Mucosa of gallbladder (tissue), 1 donor: ENCODE measurements around the gene PSMA5. TPM values are rescaled to one million over a fixed set of nuclear protein-coding genes. Genes with fewer than 3 reads are reported as not detected.
"Not testable (repeated sequence)": the region's sequence is repeated elsewhere in the genome, so short reads cannot be mapped to it uniquely, and the experiment has no call there.

Experiments
- DNase-seq: peaks from one replicate; pipeline ENCODE4 v3.0.0-alpha.2; 2020; ENCODE audit warnings: low spot score
- total RNA-seq: library from RNA; stranded (reverse); gene quantifications from one replicate; pipeline ENCODE4 v1.2.1, GENCODE V29; 2021
- donor health status: DM: no; HTN: no; CAD: no.

Gene PSMA5
- 58.5 TPM for total RNA-seq

- DNase-seq = peak; percentile 98
Measured at GRCh38 chr1:109426281-109427170, at the start of gene PSMA5. PSMA5 (minus strand) TSS chr1:109426448; CDS start chr1:109426330, 118 bp downstream.

GRCh38 chr1:109475261-109475660 lies 49.0 kb upstream of the PSMA5 start:
- DNase-seq = no peak

- no peak for DNase-seq
Measured at GRCh38 chr1:109474697-109475096, 48.4 kb upstream of the PSMA5 start.

- DNase-seq = not testable (repeated sequence)
Measured at GRCh38 chr1:109473284-109474057, 47.2 kb upstream of the PSMA5 start.

- no peak for DNase-seq
Measured at GRCh38 chr1:109472779-109473178, 46.5 kb upstream of the PSMA5 start.

GRCh38 chr1:109470245-109470644 lies 44.0 kb upstream of the PSMA5 start:
- DNase-seq = no peak

GRCh38 chr1:109468903-109469302 lies 42.7 kb upstream of the PSMA5 start:
- no peak for DNase-seq

- DNase-seq = no peak
Measured at GRCh38 chr1:109468061-109468460, 41.8 kb upstream of the PSMA5 start.

GRCh38 chr1:109467301-109467777 lies 41.1 kb upstream of the PSMA5 start:
- no peak for DNase-seq

GRCh38 chr1:109466452-109467300 lies 40.4 kb upstream of the PSMA5 start, which contains the start of gene SYPL2:
SYPL2 (plus strand) TSS chr1:109466546; CDS start chr1:109466844, 298 bp downstream.
- no peak for DNase-seq

- no peak for DNase-seq
Measured at GRCh38 chr1:109466125-109466451, 39.8 kb upstream of the PSMA5 start.

- DNase-seq = no peak
Measured at GRCh38 chr1:109457819-109458218, 31.6 kb upstream of the PSMA5 start.

- no peak for DNase-seq
Measured at GRCh38 chr1:109454497-109455133, 28.4 kb upstream of the PSMA5 start.

GRCh38 chr1:109447524-109447923 lies 21.3 kb upstream of the PSMA5 start:
- no peak for DNase-seq

GRCh38 chr1:109445949-109446695 lies 19.9 kb upstream of the PSMA5 start:
- DNase-seq = not testable (repeated sequence)

- no peak for DNase-seq
Measured at GRCh38 chr1:109444346-109444745, 18.1 kb upstream of the PSMA5 start.

GRCh38 chr1:109443476-109443875 lies 17.2 kb upstream of the PSMA5 start:
- no peak for DNase-seq

- no peak for DNase-seq
Measured at GRCh38 chr1:109441069-109441468, 14.8 kb upstream of the PSMA5 start.

- no peak for DNase-seq
Measured at GRCh38 chr1:109438798-109439297, 12.6 kb upstream of the PSMA5 start.

GRCh38 chr1:109434484-109434883 lies 8.2 kb upstream of the PSMA5 start:
- no peak for DNase-seq
